Suppressor macrophage treated with lipopolysaccharide for 1 hour (primary cell): ENCODE results near the gene GDAP1L1.

Experiments
- DNase-seq, 3 donors: peaks; one replicate each; pipeline ENCODE4 v3.0.0-alpha.2; 2020 to 2022

GDAP1L1 gene

DNA sequence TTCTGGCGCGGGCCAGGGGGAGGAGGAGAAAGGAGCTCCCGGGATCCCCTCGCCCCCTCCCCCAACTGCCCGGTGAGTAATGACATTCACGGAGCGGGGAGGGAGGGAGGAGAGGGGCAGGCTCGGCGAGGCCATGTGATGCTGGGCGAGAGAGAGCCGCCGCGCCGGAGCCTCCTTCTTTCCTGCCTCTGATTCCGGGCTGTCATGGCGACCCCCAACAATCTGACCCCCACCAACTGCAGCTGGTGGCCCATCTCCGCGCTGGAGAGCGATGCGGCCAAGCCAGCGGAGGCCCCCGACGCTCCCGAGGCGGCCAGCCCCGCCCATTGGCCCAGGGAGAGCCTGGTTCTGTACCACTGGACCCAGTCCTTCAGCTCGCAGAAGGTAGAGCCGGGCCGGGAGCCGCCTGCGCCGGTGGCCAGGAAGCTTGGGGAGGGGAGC lies at the start of gene GDAP1L1:
GDAP1L1 (plus strand) TSS at position 178 of the 441 bp plus-strand sequence; CDS start at position 205, 27 bp downstream.
- no peak for DNase-seq

DNA sequence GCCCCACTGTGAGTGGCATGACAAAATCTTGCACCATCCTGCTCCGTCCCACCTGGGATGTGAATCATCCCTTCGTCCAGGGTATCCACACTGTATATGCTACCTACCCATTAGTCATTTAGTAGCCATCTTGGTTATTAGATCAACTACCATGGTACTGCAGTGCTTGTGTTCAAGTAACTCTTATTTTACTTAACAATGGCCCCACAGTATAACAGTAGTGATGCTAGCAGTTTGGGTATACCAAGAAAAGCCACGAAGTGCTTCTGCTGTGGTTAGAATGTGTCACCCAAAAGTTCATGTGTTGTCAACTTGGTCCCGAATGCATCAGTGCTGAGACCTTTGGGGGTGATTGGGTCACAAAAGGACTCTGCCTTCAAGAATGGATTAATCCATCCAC lies 48.2 kb upstream of the GDAP1L1 start:
- no peak for DNase-seq

DNA sequence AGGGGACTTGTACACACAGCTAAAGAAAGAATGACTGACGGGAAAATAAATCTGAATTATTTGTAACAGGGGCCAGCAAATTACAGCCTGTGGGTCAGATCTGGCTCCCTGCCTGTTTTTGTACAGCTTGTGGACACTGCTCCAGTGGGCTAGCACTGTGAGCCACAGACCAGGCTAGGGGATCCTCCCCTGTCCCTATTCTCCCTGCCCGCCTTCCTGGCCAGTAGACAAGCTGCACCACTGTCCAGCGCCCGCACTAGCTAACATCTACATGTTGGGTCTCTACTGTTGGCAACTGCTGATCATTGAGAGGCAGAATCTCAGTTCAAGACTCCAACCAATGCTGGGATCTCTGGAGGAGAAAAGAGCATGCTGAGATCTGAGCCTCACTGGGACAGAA lies 47.2 kb upstream of the GDAP1L1 start:
- DNase-seq = no peak

DNA sequence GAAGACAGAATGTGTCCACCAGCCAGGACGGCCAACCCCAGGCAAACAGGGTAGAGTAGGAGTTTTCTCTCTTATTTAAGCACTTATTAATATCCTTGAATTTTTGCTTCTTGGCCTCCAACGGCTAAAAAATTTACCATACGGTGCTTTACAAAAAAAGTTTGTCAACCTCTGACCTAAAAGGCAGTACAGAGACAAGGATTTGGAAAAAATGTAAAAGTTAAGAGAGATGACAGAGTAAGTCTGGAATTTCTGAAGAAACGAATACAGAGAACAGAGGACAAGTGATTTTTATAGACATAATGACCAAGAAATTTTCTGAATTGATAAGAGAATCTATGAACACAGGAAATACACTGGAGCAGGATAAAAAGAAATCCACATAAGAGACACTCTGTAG lies 46.7 kb upstream of the GDAP1L1 start:
- no peak for DNase-seq

DNA sequence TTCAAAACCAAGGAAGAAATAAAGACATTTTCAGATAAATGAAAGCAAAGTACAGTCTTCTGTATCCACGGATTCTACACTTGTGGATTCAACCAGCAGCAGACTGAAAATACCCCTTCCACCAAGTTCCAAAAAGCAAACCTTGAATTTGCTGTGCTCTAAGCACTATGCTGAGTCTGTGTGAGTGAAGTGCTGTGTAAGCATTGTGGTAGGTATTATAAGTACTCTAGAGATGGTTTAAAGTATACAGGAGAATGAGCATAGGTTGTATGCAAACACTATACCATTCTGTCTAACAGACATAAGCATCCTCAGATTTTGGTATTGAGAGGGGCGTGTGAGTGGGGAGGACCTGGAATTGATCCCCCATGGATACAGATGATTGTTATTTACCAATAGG lies 46.1 kb upstream of the GDAP1L1 start:
- no peak for DNase-seq

DNA sequence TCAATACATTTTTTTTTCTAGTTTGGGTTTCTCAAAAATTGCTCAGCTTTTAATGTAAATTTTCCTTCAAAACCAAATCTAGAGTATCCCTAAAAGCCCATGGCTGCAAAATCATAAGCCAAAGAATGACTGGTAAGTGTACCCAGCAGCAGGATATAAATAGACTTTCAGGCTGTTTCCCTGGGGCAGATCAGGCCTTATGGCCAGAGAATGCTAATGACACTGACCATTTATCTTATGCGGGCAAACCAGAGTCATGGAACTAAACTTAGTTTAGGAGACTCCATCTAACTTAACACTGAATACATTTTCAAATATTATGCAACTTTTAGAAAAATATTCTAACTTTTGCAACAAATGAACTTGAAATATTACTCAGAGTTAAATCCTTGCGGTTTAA lies 43.9 kb upstream of the GDAP1L1 start:
- no peak for DNase-seq

DNA sequence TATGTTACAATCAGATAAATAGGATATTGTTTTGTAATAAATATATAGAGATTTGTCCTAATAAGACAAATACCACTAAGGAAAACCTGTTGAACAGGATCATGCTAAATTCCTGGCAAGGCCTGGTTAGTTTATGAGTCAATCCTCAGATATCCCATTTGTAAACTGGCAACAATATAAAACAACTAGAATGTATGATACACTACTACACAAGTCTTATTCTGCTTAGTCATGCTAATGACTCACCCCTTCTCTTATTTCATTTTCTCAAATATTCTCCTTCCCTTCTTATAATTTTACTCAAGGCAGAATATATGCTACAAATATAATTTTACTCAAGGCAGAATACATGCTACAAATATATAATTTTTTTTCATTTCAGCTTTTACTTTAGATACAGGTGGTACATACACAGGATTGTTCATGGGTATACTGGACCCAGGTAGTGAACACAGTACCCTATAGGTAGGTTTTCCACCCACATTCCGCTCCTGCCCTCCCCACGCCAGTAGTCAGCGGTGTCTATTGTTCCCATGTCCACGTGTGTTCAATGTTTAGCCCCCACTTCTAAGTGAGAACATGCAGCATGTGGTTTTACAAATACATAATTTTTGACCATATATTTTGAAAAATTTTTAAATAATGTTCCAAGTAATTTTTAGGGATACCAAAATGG lies 42.8 kb upstream of the GDAP1L1 start:
- DNase-seq = peak; percentile 37 to 82 (median 79)

DNA sequence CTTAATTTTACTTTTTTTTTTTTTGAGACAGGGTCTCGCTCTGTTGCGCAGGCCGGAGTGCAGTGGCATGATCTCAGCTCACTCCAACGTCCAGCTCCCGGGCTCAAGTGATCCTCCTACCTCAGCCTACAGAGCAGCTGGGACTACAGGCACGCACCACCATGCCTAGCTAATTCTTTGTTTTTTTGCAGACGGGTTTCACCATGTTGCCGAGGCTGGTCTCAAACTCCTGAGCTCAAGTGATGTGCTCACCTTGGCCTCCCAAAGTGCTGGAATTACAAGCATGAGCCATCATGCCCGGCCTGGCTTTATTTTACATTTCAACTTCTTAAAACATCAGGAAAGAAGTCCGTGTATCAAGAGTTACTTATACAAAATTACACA lies 42.3 kb upstream of the GDAP1L1 start:
- no peak for DNase-seq

DNA sequence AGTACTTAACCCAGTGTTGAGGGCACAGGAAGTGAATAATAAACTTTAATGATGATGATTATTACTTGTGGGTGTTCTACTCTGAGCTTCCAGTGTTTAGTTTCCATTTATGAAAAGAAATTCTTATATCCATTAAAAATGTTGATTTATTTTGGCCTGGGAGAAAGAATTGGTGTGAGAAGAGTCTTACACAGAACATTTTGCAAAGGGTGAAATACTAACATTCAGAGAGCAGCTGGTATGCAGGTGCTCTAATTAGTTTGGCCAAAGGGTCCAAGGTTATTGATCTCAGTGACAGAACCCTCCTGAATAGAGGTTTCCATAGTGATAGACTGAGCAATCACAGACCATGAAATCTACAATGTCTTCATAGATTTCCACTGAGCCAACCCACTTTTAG lies 41.0 kb upstream of the GDAP1L1 start:
- no peak for DNase-seq

DNA sequence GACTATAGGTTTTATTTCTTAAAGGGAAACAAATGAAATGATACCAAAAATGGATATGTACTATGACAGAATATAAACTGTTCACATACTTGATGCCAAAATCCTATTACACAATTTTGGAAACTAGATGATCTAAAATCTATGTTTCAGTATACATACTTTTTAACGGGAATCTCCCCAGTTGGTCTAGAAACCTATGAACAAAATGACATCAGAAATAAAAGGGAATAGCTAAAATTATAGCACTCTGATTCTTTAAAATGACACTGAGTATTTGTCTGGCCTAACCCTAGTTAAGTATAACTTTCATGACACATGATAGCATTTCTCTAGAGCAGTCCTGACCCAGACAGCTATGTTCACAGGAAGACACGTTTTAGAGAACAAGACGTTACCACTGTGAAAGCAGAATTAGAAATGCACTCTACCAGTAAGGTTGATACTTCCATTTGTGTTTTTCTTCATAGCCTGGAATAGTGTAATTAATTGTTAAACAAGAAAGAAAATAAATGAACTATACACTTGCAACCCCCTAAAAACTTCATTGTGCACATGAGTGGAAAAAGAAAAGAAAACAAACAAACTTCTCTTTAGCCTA lies 39.9 kb upstream of the GDAP1L1 start:
- peak; percentile 61 to 96 (median 89) for DNase-seq

DNA sequence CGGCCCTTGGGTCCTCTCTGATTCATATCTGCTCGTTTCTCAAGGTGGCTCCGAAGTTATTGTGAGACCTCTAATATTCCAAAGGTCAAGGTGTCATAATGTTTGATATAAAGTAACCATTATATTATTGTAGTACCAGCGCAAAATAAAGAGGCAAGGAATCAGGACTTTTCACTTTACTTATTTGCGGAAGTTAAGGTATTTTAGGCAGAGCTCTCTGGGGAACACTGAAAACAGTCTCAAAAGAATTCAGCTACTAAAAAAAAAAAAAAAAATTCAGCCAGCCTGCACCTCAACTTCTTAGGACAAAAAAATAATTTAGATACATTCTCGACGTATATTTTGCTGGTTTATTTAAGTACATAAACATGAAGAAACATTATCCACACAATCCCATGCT lies 38.9 kb upstream of the GDAP1L1 start:
- DNase-seq = no peak

DNA sequence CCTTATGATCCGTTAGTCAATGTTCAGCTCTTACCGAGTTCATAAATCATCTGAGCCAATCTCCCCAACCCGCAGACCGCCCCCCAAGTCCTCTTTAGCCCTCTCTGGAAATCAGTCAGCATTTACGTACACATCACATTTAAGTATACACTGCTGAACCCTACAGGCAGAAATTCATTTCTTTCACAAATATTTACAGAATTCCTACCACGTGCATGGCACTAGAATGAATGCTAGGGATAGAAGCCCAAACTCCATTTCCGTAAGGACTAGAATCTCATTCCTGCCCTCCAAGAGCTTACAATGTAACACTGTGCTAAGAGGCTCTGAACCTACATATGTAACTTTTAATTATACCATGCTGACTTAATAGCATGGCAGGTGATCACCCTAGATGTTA lies 38.3 kb upstream of the GDAP1L1 start:
- DNase-seq = peak; percentile 35 to 41 (median 37)

DNA sequence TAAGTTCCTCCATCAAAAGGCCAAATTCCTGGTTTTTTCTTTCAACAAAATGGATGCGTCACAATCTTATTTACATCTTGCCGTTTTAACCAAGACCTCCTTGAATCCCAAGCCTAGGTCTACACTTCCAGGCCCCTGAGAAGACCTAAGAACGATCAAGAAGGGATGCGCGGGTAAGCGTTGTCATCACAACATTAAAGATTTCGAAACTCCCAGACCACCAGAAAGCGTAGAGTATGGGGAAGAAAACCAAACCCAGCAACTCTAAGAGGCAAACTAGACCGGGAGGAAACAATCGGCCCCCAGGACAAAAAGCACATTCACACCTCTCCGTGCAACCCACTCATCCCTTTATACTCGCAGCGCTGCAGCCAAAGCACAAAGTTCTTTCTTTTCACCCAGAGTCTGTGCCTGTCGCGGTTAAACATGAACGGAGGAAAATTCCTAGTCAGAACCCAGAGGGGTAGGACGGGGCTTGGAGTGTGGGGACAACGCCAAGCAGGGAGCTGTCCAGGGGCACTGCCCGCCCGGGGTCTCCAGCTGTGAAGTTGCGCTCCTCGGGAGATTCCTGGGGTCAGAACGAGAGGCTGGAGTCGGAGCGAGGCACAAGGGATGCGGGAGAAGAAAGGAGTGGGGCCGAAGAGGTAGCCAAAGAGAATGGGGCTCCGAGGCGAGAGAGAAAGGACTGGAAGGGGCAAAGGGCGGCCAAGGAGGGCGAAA lies 37.3 kb upstream of the GDAP1L1 start:
- peak; percentile 34 to 59 (median 53) for DNase-seq

DNA sequence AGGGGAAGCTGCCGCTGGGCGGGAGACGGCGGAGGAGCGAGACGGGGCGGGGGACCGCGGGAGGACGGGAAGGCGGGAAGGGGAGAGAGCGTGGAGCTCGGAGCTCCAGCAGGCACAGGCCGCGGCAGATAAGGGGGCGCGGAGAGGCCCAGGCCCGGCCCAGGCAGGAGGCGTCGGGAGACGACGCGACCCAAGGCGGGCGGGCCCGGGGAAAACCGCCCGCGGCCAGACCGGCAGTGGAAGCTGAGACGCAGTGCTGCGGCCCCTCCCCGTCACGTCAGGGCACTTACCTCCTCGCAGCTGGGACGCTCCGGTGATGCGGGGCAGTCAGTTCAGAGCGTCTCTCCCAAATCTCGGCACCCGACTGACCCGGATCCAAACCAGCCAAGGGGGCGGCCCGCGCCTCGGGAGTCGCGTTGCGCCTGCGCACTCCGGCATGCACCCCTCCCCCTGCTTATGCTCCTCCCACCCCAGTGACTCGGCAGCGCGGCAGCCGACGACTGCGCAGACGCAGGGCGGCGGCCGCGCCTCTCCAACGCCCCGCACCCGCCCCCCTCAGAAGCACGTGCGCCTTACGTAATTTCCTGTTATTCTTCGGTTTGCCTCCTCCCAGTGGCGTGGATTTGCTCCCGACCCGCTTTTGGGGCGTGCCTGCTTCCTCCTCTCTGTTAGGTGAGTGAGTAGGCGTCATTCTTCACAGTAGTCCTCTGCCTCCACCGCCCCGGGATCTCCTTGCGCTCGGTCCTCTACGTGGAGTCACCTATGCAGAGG lies 36.5 kb upstream of the GDAP1L1 start, which contains the start of gene OSER1:
OSER1 (minus strand) TSS at position 366 of the 771 bp plus-strand sequence. CDS start 3,814 bp downstream, outside the sequence.
- DNase-seq = peak; percentile 98 to 99 (median 99)

DNA sequence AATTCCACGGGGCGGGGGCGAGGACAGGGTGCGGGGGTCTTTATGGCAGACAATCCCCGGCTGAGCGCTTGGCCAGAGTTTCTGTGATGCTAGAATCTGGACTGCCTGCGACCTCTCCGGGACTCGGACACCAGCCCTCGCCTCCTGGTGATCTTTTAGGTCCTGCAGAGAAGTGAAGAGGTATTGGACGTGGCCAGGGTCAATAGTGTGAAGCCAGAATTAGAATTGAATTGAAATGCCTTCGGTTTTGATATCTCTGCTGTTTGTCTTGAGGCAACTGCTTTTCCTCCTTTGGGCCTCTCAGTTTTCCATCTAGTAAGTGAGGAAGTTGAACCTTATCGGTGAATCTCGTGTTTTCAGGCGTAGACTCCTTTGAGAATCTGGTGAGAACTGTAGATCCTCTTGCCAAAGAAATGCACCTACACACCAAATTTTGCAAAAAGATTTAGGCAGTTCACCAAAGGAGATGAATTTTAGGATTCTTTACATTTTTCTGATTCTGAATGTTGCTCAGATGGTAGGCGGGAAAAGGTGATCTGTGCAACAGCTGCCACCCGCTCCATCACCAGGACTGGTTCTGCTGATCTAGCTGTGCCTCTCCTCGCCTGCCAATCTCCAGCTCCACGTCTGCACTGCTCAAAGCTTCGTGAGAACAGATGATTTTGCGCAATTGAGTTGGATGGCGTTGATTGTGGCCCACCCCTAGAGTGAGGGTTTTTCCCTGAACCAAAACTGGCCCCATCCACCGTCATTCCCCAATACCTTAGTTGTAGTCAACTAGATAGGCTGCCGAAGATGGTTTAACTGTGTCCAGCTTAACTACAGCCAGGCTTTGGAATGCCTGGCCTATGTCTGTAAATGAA lies 35.7 kb upstream of the GDAP1L1 start:
- DNase-seq = peak in 1 of 3 donors; percentile 22

DNA sequence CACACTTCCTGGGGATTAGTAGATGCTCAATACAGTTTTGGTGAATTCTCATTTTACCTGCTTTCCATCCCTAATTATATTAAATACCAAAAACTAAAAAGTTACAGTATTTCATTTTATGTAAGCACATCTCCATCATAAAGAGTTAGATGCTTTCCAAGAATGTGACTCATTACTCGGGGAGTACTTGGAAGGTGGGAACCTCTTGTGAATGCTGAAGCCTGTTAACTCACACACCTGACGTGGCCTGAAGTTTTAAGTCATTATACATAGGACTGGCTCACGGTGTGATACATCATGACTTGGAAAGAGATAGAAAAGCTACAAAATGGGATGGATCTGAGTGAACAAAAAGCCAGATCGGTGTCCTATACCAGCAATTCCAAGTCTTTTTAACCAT lies 34.3 kb upstream of the GDAP1L1 start:
- DNase-seq = no peak

DNA sequence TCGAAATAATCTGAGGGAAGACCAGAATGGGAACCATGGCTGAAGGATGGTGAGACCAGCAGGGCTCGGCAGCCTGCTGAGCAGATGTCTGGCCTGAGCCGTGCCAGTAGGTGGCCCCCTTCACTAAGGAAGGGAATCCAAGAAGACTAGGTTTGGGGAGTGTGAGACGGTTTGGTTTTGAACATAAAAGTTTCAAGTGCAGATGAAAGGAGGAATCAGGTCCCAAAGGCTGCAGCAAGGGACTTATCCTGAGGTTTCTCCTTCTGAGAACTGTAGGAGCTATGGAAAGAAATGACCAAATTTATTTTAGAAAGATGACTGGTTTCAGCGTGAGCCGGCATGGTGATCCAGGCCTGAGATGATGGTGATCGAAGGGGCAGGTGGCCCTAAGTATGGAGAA lies 32.0 kb upstream of the GDAP1L1 start:
- DNase-seq = peak; percentile 67 to 78 (median 72)

DNA sequence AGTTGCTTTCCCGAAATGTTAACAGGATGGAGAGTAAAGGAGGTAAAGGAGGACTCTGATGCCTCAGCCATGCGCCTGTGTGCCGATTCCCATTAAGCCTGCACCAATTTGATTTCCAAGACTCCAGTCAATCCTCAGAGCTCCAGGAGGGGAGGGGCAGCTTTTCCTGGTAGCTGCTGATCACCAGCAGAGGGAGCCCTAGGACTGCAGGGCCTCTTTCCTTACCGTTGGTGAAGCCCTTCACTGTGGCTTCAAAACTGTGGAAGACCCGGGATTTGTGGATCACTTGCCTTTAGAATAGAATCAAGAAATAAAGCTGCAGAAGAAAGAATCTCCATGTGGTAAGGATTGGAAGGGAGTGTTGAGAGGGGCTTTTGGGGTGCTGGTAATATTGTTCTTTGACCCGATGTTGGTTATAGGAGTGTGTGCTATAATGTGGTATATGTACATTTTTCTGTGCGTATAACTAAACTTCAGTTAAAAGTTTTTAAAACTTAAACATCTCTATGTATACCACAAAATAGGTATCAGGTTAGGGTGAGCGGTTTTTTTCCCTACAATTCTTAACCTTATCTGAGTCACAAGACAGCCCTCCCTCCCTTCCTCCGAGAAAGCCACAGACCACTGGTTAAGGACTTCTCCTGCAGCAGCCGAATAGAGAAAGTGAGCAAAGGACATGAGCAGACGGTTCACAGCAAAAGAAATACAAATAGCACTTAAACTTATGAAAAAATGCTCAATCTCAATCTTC lies 29.6 kb upstream of the GDAP1L1 start:
- peak; percentile 81 to 90 (median 85) for DNase-seq

DNA sequence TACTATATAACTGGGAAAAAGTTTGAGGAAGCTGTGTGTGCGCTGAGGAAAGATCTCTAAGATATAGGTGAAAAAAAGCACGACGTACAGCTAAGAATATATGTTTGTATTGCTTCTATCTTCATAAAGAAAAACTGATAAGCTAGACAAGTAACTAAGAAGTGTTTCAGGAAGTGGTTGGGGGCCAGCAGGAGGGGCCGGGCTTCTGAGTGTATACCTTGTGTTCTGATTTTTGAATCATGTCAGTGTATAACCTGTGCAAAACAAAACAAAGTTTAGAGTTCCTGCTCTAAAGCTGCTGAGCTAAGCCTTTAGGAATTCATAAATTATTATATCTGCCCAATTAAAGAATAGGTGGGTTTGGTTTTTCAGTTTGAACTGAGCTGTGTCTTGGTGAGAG lies 28.7 kb upstream of the GDAP1L1 start:
- DNase-seq = no peak

DNA sequence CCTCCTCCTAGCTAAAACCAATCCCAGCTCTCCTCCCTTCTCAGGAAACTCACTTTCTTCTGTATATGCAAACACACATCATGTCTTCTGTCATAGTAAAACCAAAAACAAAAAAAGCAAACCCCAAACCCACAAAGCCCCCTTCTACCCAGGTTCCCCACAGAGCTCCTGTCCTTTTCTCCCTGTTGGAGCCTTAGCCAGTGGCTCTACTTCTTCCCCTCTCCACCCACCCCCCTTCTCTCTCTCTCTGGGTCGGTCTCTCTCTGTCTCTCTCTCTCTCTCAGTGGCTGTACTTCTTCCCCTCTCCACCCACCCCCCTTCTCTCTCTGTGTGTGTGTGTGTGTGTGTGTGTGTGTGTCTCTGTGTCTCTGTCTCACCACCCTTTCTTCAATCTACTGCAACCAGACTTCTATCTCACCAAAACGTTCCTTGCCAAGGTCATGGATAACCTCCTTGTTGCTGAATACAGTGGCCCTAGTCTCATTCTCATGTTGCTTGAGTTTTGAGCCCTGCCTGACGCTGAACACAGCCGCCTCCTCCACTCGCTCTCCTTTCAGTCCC lies 27.9 kb upstream of the GDAP1L1 start:
- DNase-seq = no peak

DNA sequence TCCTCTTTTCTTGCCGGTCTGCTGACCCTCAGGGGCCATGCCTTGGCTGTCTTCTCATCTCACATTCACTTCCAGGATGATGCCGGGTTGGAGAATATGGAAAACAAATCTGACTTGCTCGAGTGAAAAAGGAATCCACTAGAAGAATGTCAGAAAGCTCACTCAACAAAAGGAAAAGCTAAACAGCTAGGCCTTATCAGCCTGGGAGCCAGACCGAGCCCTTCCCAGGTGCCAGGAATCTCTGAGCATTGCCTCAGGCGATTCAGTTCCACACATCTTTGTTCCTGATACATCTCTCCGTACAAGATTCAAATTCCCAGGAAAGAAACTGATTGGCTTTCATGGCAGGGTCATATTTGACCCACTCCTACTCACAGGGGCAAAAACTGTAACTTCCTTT lies 27.3 kb upstream of the GDAP1L1 start:
- DNase-seq = no peak
